ENCODE data around the gene PRKG1. TPM values are rescaled to one million over a fixed set of nuclear protein-coding genes. Genes with fewer than 3 reads are reported as not detected.

Gene PRKG1
- polyA plus RNA-seq, 1 donor = 12.0 TPM

- Histone ChIP-seq H3K4me1 (ENCODE audit: control insufficient read depth, insufficient read depth, low read length) (no peaks in the 10 kb centered on the region), H3K9me3 (ENCODE audit: control insufficient read depth, low read depth, low read length) (no peaks in the 10 kb centered on the region), H3K36me3 (ENCODE audit: control insufficient read depth, insufficient read depth, low read length) (no peaks in the 10 kb centered on the region), H3K4me3 (ENCODE audit: low read length) (no peak overlapping the region), H3K27ac (ENCODE audit: low read length) (no peak overlapping the region), H3K27me3 (ENCODE audit: control insufficient read depth, insufficient read depth, low read length) (no peaks in the 10 kb centered on the region)
- DNase-seq = no peak
Observed at GRCh38 chr10:51956822-51957221, 882.5 kb downstream of the PRKG1 start.

- Histone ChIP-seq H3K36me3 (ENCODE audit: control insufficient read depth, insufficient read depth, low read length) (no peaks in the 10 kb centered on the region), H3K27ac (ENCODE audit: low read length) (no peak overlapping the region), H3K27me3 (ENCODE audit: control insufficient read depth, insufficient read depth, low read length) (no peaks in the 10 kb centered on the region), H3K4me1 (ENCODE audit: control insufficient read depth, insufficient read depth, low read length) (no peaks in the 10 kb centered on the region), H3K9me3 (ENCODE audit: control insufficient read depth, low read depth, low read length) (no peaks in the 10 kb centered on the region), H3K4me3 (ENCODE audit: low read length) (no peak overlapping the region)
- DNase-seq = peak; percentile 21 to 29
- no CpG with 5 or more reads among the region's 8 CpGs for WGBS (ENCODE audit: insufficient coverage, low lambda C conversion rate)
Observed at GRCh38 chr10:51960494-51960895, 886.2 kb downstream of the PRKG1 start.

- no peaks in the 10 kb centered on the region for H3K27me3 ChIP-seq (ENCODE audit: control insufficient read depth, insufficient read depth, low read length)
- H3K36me3 ChIP-seq (ENCODE audit: control insufficient read depth, insufficient read depth, low read length) = no peaks in the 10 kb centered on the region
- H3K9me3 ChIP-seq (ENCODE audit: control insufficient read depth, low read depth, low read length) = no peaks in the 10 kb centered on the region
- DNase-seq = no peak
- WGBS (ENCODE audit: insufficient coverage, low lambda C conversion rate) = 55% methylated on average over 3 of the region's 3 CpGs
- no peak overlapping the region for H3K4me3 ChIP-seq (ENCODE audit: low read length)
- no peaks in the 10 kb centered on the region for H3K4me1 ChIP-seq (ENCODE audit: control insufficient read depth, insufficient read depth, low read length)
- no peak overlapping the region for H3K27ac ChIP-seq (ENCODE audit: low read length)
Observed at GRCh38 chr10:51961401-51961800, 887.1 kb downstream of the PRKG1 start.

- H3K36me3 ChIP-seq (ENCODE audit: control insufficient read depth, insufficient read depth, low read length) = no peaks in the 10 kb centered on the region
Observed at GRCh38 chr10:51964630-51965029, 890.3 kb downstream of the PRKG1 start.

GRCh38 chr10:51965451-51965850 lies 891.2 kb downstream of the PRKG1 start:
- H3K4me1 ChIP-seq (ENCODE audit: control insufficient read depth, insufficient read depth, low read length) = no peaks in the 10 kb centered on the region
- no peaks in the 10 kb centered on the region for H3K36me3 ChIP-seq (ENCODE audit: control insufficient read depth, insufficient read depth, low read length)
- no peaks in the 10 kb centered on the region for H3K9me3 ChIP-seq (ENCODE audit: control insufficient read depth, low read depth, low read length)
- H3K27ac ChIP-seq (ENCODE audit: low read length) = no peak overlapping the region
- no peak overlapping the region for H3K4me3 ChIP-seq (ENCODE audit: low read length)
- H3K27me3 ChIP-seq (ENCODE audit: control insufficient read depth, insufficient read depth, low read length) = no peaks in the 10 kb centered on the region
- DNase-seq = no peak

More at GRCh38 chr10:51964630-51965029, 890.3 kb downstream of the PRKG1 start:
- WGBS (ENCODE audit: insufficient coverage, low lambda C conversion rate) = 58% methylated on average over 1 of the region's 2 CpGs
- no peak overlapping the region for H3K27ac ChIP-seq (ENCODE audit: low read length)
- no peaks in the 10 kb centered on the region for H3K4me1 ChIP-seq (ENCODE audit: control insufficient read depth, insufficient read depth, low read length)
- no peak overlapping the region for H3K4me3 ChIP-seq (ENCODE audit: low read length)
- H3K9me3 ChIP-seq (ENCODE audit: control insufficient read depth, low read depth, low read length) = no peaks in the 10 kb centered on the region
- DNase-seq = no peak
- H3K27me3 ChIP-seq (ENCODE audit: control insufficient read depth, insufficient read depth, low read length) = no peaks in the 10 kb centered on the region

- Histone ChIP-seq H3K27me3 (ENCODE audit: control insufficient read depth, insufficient read depth, low read length) (no peaks in the 10 kb centered on the region), H3K27ac (ENCODE audit: low read length) (no peak overlapping the region), H3K36me3 (ENCODE audit: control insufficient read depth, insufficient read depth, low read length) (no peaks in the 10 kb centered on the region), H3K9me3 (ENCODE audit: control insufficient read depth, low read depth, low read length) (no peaks in the 10 kb centered on the region), H3K4me3 (ENCODE audit: low read length) (no peak overlapping the region), H3K4me1 (ENCODE audit: control insufficient read depth, insufficient read depth, low read length) (no peaks in the 10 kb centered on the region)
- no CpG with 5 or more reads among the region's 3 CpGs for WGBS (ENCODE audit: insufficient coverage, low lambda C conversion rate)
- DNase-seq = no peak
Observed at GRCh38 chr10:51972733-51973346, 898.6 kb downstream of the PRKG1 start.

- Histone ChIP-seq H3K27me3 (ENCODE audit: control insufficient read depth, insufficient read depth, low read length) (no peaks in the 10 kb centered on the region), H3K4me1 (ENCODE audit: control insufficient read depth, insufficient read depth, low read length) (no peaks in the 10 kb centered on the region), H3K27ac (ENCODE audit: low read length) (no peak overlapping the region), H3K9me3 (ENCODE audit: control insufficient read depth, low read depth, low read length) (no peaks in the 10 kb centered on the region), H3K36me3 (ENCODE audit: control insufficient read depth, insufficient read depth, low read length) (no peaks in the 10 kb centered on the region), H3K4me3 (ENCODE audit: low read length) (no peak overlapping the region)
- DNase-seq = no peak
Observed at GRCh38 chr10:51980752-51981151, 906.5 kb downstream of the PRKG1 start.

GRCh38 chr10:51981731-51982130 lies 907.4 kb downstream of the PRKG1 start:
- H3K9me3 ChIP-seq (ENCODE audit: control insufficient read depth, low read depth, low read length) = no peaks in the 10 kb centered on the region
- no peaks in the 10 kb centered on the region for H3K4me1 ChIP-seq (ENCODE audit: control insufficient read depth, insufficient read depth, low read length)
- H3K36me3 ChIP-seq (ENCODE audit: control insufficient read depth, insufficient read depth, low read length) = no peaks in the 10 kb centered on the region
- WGBS (ENCODE audit: insufficient coverage, low lambda C conversion rate) = 100% methylated on average over 1 of the region's 1 CpG
- H3K4me3 ChIP-seq (ENCODE audit: low read length) = no peak overlapping the region
- no peak for DNase-seq
- H3K27ac ChIP-seq (ENCODE audit: low read length) = no peak overlapping the region
- H3K27me3 ChIP-seq (ENCODE audit: control insufficient read depth, insufficient read depth, low read length) = no peaks in the 10 kb centered on the region

- no peak for DNase-seq
- Histone ChIP-seq H3K4me1 (ENCODE audit: control insufficient read depth, insufficient read depth, low read length) (no peaks in the 10 kb centered on the region), H3K4me3 (ENCODE audit: low read length) (no peak overlapping the region), H3K36me3 (ENCODE audit: control insufficient read depth, insufficient read depth, low read length) (no peaks in the 10 kb centered on the region), H3K9me3 (ENCODE audit: control insufficient read depth, low read depth, low read length) (no peaks in the 10 kb centered on the region), H3K27ac (ENCODE audit: low read length) (no peak overlapping the region), H3K27me3 (ENCODE audit: control insufficient read depth, insufficient read depth, low read length) (no peaks in the 10 kb centered on the region)
- no CpG with 5 or more reads among the region's 2 CpGs for WGBS (ENCODE audit: insufficient coverage, low lambda C conversion rate)
Observed at GRCh38 chr10:51983481-51983880, 909.2 kb downstream of the PRKG1 start.

- Histone ChIP-seq H3K27me3 (ENCODE audit: control insufficient read depth, insufficient read depth, low read length) (no peaks in the 10 kb centered on the region), H3K27ac (ENCODE audit: low read length) (no peak overlapping the region)
- DNase-seq = no peak
Observed at GRCh38 chr10:51985336-51985735, 911.0 kb downstream of the PRKG1 start.

GRCh38 chr10:51986516-51986915 lies 912.2 kb downstream of the PRKG1 start:
- no peaks in the 10 kb centered on the region for H3K36me3 ChIP-seq (ENCODE audit: control insufficient read depth, insufficient read depth, low read length)
- no CpG with 5 or more reads among the region's 2 CpGs for WGBS (ENCODE audit: insufficient coverage, low lambda C conversion rate)
- no peaks in the 10 kb centered on the region for H3K9me3 ChIP-seq (ENCODE audit: control insufficient read depth, low read depth, low read length)
- H3K4me3 ChIP-seq (ENCODE audit: low read length) = no peak overlapping the region
- no peaks in the 10 kb centered on the region for H3K27me3 ChIP-seq (ENCODE audit: control insufficient read depth, insufficient read depth, low read length)
- H3K4me1 ChIP-seq (ENCODE audit: control insufficient read depth, insufficient read depth, low read length) = no peaks in the 10 kb centered on the region
- H3K27ac ChIP-seq (ENCODE audit: low read length) = no peak overlapping the region
- DNase-seq = peak; percentile 51 to 77

More at GRCh38 chr10:51985336-51985735, 911.0 kb downstream of the PRKG1 start:
- Histone ChIP-seq H3K4me3 (ENCODE audit: low read length) (no peak overlapping the region), H3K36me3 (ENCODE audit: control insufficient read depth, insufficient read depth, low read length) (no peaks in the 10 kb centered on the region), H3K4me1 (ENCODE audit: control insufficient read depth, insufficient read depth, low read length) (no peaks in the 10 kb centered on the region), H3K9me3 (ENCODE audit: control insufficient read depth, low read depth, low read length) (no peaks in the 10 kb centered on the region)

All from large intestine (tissue), 3 donors.